Measurements from ENCODE around the gene CHRM2. TPM values are rescaled to one million over a fixed set of nuclear protein-coding genes. Genes with fewer than 3 reads are reported as not detected.

The CHRM2 gene
- total RNA-seq, 1 experiment from 2014 or later, result not detected

GRCh38 chr7:136947347-136947746 lies 78.9 kb downstream of the CHRM2 start:
- Histone ChIP-seq H3K4me3 (replicated peaks in 1 of 2; ENCODE audit: low read depth in 1 of 2, low read length in 2 of 2) (no peak overlapping the region), H2AFZ (ENCODE audit: low read depth, low read length, poor library complexity, severe bottlenecking) (no peak overlapping the region), H3K9me2 (ENCODE audit: insufficient read depth) (no peaks in the 10 kb centered on the region), H3K9me3 (ENCODE audit: control insufficient read depth in 1 of 2, insufficient read depth in 1 of 2, low read depth in 1 of 2, low read length in 2 of 2) (peaks cover 0 to 3% of the 10 kb centered on the region in 2 experiments; a peak in 1 of 4 replicates), H3K36me3 (ENCODE audit: control insufficient read depth in 1 of 2, insufficient read depth in 2 of 2, low read length in 2 of 2) (no peaks in the 10 kb centered on the region), H3K79me2 (ENCODE audit: insufficient read depth, low read length) (no peaks in the 10 kb centered on the region), H4K20me1 (ENCODE audit: insufficient read depth) (no peaks in the 10 kb centered on the region), H3K4me1 (ENCODE audit: control insufficient read depth in 1 of 2, insufficient read depth in 2 of 2, low read length in 2 of 2) (no peaks in the 10 kb centered on the region), H3K27me3 (ENCODE audit: insufficient read depth, low read length) (no peaks in the 10 kb centered on the region), H3K4me2 (ENCODE audit: low read length) (no peak overlapping the region), H3K27ac (ENCODE audit: low read depth, low read length) (no peak overlapping the region), H3K9ac (ENCODE audit: low read length) (no peak overlapping the region)
- ChIA-PET CTCF (no interaction called here), RAD21 (ENCODE audit: low non-redundant PET in 1 of 2, low total read pairs in 2 of 2, uncharacterized antibody in 2 of 2, unreplicated experiment in 2 of 2) (no interaction called here), POLR2A (no interaction called here)
- BruUV-seq (replicated peaks), result no TSS peak
- no peak for ATAC-seq
- DNase-seq (ENCODE audit: low read depth, low spot score), result no peak
- no peak for TF ChIP-seq ELF1 (IDR thresholded peaks at IDR 0.05; ENCODE audit: borderline replicate concordance, low read depth)
- no peak for TF ChIP-seq SP1 (IDR thresholded peaks at IDR 0.05; ENCODE audit: low read depth)
- TF ChIP-seq EGR1 (IDR thresholded peaks at IDR 0.05; ENCODE audit: low read depth), result no peak
- TF ChIP-seq REST (IDR thresholded peaks at IDR 0.05; ENCODE audit: low read depth), result no peak
- TF ChIP-seq ZNF274 (IDR thresholded peaks at IDR 0.05; ENCODE audit: low read depth, low read length), result no peak
- TF ChIP-seq JUND (IDR thresholded peaks at IDR 0.05), result no peak
- TF ChIP-seq FOSL1 (IDR thresholded peaks at IDR 0.05; ENCODE audit: low read depth), result no peak
- no peak for TF ChIP-seq CBX3 (IDR thresholded peaks at IDR 0.05; ENCODE audit: low read depth)
- TF ChIP-seq CEBPB (IDR thresholded peaks at IDR 0.05; ENCODE audit: low read depth), result no peak
- TF ChIP-seq POLR2A (IDR thresholded peaks at IDR 0.05; ENCODE audit: borderline replicate concordance, extremely low read depth, insufficient read depth, insufficient read length), result no peak
- no peak for TF ChIP-seq POLR2AphosphoS5 (IDR thresholded peaks at IDR 0.05; ENCODE audit: low read depth, low read length)
- no peak for TF ChIP-seq CTCF (IDR thresholded peaks at IDR 0.05 in 2 of 3, conservative IDR thresholded peaks at IDR 0.05 in 1 of 3; ENCODE audit: borderline replicate concordance in 1 of 3, insufficient read depth in 1 of 3, low read depth in 2 of 3, low read length in 2 of 3)
- no peak for TF ChIP-seq EZH2phosphoT487 (IDR thresholded peaks at IDR 0.05; ENCODE audit: borderline replicate concordance)
- TF ChIP-seq SIN3A (IDR thresholded peaks at IDR 0.05; ENCODE audit: low read depth), result no peak
- no peak for TF ChIP-seq EZH2 (IDR thresholded peaks at IDR 0.05)
- TF ChIP-seq ZFX (IDR thresholded peaks at IDR 0.05), result no peak
- TF ChIP-seq YY1 (IDR thresholded peaks at IDR 0.05; ENCODE audit: extremely low read depth, insufficient replicate concordance, low read depth, low read length), result no peak
- no peak for TF ChIP-seq TCF7L2 (IDR thresholded peaks at IDR 0.05; ENCODE audit: borderline replicate concordance, extremely low read depth, insufficient read depth, insufficient read length)
- intact Hi-C loops (cut with micrococcal nuclease), result no loop called here
